CD4-positive, alpha-beta T cell treated with Interleukin-10 for 1 hour (primary cell): ENCODE data around the gene LRPAP1.
"Not testable (repeated sequence)": the region's sequence is repeated elsewhere in the genome, so short reads cannot be mapped to it uniquely, and the experiment has no call there.

Experiments used
- DNase-seq: peaks from one replicate; pipeline ENCODE4 v3.0.0-alpha.2; 2020

Gene LRPAP1, protein sequence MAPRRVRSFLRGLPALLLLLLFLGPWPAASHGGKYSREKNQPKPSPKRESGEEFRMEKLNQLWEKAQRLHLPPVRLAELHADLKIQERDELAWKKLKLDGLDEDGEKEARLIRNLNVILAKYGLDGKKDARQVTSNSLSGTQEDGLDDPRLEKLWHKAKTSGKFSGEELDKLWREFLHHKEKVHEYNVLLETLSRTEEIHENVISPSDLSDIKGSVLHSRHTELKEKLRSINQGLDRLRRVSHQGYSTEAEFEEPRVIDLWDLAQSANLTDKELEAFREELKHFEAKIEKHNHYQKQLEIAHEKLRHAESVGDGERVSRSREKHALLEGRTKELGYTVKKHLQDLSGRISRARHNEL

DNA sequence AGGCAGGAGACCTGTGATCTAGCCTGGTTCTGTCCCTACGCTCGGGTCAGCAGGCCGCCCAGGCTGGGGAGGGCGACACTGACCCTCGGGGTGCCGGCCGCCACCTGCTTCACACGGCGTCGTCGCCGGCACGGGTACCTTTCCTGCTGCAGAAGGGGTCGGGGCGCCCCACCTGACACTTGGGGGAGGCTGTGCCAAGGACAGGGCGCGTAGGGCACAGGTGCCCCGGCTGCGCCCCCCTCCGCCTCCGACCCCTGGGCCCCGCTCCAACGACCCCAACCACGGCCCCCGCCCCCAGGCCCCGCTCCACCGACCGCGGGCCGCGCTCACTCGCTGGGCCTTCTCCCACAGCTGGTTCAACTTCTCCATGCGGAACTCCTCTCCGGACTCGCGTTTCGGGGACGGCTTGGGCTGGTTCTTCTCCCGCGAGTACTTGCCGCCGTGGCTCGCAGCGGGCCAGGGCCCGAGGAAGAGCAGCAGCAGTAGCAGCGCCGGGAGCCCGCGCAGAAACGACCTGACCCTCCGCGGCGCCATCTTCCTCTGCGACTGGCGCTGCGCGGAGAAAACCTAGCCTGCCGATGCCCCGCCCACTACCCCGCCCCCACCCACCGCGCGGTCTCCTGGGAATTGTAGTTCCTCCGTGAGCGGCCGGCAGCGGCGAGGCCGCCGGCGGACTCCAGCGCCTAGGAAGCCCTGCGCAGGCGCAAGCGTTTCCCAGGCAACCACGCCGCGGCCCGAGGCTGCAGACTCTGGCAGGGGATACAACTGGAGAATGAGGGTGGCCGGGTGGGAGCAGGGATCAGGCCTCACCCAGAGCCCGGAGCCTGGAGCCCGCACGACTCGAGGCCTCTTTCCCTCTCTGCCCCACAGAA lies at the start of gene LRPAP1:
LRPAP1 (minus strand) TSS at position 544 of the 872 bp plus-strand sequence; CDS start at position 534, 10 bp downstream.
- DNase-seq, result peak; percentile 89

DNA sequence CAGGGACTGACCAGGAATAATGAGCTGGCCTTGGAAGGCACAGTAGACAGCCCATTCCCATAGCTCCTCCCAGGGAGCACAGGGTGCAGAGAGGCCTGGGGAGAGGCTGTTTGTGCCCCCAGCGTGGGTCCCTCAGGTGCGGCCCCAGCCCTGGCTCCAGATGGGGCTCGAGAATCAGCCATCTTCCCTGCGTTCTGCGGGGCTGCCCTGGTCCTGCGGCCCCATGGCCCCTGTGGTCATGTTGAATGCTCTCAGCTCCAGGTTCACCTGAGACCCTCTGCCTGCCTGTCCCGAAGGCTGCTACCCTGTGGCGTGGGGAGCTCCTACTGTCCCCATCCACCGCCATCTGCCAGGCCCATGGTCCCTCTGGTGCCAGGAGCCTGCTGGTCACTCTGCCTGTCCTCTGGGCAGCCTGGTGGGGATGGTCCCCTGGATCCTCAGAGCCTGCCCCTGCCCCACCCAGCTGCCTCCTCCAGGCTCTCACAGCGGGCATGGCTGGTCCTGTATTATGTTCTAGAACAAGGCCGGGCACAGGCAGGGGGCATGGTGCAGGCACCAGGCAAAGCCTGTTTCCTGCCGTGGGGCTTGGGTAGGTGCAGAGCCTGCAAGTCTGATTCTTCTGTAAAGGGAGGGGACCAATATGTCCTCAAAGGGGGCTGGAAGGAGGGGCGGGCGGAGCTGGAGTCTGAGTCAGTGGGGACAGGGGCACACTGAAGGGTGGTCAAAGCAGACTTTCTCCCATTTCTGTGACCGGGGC lies 49.3 kb upstream of the LRPAP1 start:
- DNase-seq, result not testable (repeated sequence)

DNA sequence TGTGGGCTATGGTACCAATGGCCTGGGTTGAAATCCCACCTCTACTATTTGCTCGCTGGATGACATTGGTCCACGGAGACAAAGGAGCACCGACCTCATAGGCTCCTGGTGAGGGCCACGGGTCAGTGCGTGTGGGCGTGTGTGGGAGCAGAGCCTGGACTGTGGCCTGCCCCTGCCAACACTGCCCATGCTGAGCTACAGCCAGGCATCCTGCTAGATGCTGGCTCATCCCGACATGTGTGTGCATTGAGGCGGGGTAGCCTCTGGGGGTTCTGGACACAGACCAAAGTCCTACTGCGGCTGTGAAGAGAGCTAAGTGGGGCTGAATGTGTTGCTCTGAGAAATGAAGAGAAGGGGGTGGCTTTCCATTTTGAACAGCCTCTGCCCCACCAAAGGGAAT lies 48.6 kb upstream of the LRPAP1 start:
- DNase-seq, result not testable (repeated sequence)

DNA sequence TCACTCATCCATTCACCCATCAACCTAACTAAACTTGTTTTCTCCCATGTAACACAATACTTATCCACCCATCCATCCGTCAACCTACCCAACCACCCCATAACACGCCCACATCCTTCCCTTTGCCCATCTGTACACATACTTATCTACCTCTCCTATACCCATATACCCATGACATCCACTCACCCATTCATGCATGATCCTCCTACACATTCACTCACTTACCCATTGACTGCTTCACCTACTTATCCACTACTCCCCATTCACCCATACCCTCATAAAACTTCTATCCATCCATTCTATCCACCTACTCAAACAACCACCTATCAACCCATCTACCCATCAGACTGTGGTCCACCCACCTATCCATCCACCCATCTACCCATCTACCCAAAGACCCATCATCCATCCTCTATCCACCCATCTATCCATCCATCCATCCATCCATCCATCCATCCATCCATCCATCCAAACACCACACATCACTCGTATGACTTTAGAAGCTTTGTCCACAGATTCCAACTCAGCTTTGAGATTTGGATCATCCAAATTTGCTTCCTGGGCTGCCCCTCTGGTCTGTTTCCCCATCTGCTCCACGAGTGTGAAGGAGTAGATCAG lies 46.4 kb upstream of the LRPAP1 start:
- not testable (repeated sequence) for DNase-seq

DNA sequence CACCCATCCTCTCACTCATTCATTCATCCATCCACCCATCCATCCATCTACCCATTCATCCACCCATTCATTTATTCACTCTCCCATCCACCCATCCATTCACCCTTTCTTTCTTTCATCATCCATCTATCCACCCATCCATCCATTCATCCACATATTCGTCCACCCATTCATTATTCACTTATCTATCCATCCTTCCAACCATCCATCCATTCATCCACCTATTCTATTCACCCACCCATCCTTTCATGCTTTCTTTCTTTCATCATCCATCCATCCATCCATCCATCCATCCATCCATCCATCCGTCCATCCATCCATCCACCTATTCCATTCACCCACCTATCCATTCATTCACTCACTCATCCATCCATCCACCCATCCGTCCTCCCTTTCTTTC lies 45.8 kb upstream of the LRPAP1 start:
- DNase-seq, result not testable (repeated sequence)

DNA sequence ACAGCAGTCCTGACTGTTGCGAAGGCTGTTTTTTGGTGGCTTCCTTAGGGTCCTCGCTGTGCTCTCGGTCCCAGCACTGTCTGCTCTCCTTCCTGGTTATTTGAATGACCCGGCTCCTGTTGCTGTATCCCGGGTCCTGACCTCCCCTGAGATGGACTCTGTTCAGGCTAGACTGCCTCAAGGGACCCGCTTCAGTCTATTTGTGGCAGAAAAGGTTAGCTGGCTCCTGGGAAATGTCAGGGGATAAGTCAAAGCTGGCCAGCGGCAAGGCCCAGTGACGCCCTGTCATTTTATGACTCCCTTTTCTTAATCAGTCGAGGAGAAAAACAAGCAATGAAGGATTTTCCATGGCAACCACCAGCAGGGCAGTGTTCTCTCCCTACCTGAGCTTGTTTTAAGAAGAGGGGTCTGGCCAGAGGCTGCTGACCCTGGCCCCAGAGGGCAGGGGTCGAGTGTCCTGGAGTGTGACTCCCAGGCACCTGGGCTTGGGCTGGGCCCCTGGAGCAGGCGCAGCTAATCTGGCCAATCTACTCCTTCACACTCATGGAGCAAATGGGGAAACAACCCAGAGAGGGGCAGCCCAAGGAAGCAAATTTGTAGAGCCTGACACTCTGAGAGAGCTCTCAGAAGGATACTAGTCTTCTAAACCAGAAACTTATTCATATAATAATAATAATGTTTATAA lies 45.1 kb upstream of the LRPAP1 start:
- DNase-seq, result not testable (repeated sequence)

DNA sequence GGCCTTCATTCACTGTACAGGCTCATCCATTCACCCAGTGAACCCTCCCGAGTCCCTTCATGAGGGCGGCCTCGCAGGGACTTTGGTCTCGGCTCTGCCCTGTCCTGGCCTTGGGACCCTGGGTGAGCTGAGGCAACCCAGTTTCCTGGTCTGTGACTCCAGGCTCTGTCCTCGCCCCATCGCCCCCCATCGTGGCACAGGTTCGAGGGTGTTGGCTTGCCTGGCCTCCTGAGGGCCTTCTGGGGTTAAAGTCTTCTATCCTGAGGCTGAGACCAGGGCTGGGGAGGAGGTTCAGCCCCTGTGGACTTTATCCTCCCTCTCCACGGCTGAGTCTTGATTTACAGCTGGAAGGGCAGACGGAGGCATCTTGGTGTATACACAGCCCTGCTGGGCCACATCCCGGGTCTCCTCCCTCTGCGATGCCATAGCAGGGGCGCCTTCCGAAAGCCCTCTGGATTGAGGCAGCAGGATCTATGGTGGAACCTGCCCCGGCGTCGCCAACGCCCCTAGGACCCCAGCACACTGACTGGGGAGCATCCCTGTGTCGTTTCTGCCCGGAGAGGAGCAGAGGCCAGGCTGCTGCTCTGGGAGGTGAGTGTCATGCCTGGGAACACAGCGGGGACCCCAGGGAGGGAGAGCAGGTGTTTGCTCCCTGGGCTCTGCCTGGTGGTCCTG lies 44.4 kb upstream of the LRPAP1 start:
- DNase-seq, result not testable (repeated sequence)

DNA sequence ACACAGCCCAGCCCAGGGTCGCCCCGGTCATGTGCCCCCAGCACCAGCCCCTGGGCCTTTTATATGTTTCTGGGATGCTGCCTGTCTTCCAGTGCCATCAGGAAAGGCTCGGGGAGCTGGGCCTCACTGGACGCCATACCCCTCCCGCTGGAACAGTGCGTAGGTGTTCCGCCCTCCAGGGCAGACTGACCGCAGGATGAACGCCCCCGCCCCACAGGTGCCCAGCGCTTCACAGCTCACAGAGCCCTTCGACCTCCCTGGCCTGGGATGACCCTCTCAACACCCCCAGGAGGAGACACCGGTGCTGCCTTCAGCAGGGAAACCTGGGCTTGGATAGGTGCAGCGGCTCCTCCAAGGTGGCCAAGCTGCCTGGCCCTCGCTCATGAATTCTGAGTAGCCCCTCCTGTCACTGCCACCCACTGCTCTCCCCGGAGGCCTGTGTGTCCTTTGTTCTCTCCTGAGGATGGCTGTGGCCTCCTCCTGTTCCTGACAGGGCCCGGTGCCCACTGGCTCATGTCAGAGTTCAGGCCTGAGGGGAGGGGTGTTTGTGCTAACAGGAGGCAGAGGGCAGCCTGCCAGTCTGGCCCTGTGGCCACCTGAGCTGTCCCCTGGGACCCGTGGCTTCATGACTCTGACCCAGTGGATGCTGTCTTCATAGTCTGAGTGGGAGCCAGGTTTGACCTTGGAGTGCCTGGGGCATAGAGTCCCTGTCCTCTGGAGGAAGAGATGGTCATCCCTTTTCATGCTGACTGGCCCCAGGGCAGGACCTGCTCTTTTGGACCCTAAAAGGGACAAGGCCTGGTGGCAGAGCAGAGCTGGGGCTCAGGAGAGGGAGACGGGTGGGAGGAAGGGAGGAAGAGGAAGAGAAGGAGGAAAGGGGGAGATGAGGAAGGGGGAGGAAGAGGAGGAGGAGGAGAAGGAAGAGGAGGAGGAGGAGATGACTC lies 43.5 kb upstream of the LRPAP1 start:
- DNase-seq, result not testable (repeated sequence)

DNA sequence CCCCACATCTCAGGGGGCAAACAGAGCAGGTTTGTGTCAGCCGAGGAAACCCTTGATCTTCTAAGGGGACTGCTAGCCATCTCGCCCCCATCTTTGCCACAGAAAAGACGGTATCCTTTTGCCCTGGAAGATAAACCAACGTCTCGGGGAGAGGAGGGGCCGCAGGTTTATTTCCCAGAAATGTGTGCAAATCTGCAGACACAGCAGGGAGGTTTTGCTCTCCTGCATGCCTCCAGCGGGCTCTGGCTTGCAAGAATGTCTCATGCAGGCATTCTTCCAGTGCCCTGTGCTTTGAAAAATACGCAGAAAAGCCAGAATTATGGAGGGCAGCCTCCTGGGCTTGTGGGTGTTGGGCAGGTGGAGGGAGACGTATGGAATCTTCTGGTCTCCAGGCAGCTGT lies 42.6 kb upstream of the LRPAP1 start:
- DNase-seq, result not testable (repeated sequence)

DNA sequence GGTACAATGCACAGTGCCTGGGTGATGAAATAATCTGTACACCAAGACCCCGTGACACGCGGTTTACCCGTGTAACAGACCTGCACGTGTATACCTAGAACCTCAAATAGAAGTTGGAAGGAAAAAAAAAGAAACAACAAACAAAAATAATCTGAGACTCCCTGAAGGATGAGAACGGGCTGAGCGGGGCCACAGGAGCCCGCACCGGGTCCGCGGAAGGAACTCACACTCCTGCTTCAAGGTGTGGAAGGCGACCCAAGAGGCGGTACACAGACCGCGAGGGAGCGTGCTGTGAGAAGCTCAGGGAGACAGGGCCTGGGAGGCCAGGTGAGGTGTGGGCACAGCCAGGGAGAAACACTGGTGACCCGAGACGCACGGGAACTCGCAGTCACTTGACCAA lies 42.1 kb upstream of the LRPAP1 start:
- not testable (repeated sequence) for DNase-seq

DNA sequence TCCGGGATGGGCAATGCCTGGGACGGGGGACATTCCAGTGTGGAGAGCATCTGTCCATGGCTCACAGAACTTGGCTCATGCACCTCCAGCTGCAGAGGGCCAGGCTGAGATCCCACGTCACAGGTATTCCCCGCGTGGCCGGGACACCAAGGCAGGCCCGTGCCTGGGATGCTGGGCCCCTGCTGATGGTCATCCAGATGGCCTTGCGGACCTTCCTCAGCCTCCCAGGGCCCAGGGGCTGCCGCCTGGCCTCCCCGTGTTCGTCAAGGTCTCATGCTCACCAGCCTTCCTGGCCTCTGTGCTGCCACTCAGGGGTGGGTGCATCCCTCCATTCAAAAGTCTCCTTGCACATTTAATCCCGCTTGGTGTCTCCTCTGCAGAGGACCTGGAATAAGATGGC lies 40.9 kb upstream of the LRPAP1 start:
- no peak for DNase-seq

DNA sequence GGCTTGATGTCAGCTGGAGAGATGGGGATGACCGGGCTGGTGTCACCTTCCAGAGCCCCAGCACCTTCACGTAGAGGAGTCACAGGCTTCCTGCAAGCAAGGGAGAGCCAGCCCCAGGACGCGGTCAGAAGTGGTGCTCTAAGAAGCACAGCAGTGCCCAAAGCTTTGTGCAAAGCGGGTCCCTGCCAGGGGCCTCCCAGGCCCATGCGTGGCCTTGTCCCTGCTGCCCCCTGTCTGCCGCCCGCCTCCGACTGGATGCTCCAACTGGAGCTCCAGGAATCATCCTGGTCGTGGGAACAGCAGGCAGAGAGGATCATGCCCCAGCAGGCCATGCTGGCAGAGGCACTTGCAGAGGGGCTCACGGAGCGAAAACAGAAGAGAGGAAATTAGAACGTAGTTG lies 40.1 kb upstream of the LRPAP1 start:
- no peak for DNase-seq

DNA sequence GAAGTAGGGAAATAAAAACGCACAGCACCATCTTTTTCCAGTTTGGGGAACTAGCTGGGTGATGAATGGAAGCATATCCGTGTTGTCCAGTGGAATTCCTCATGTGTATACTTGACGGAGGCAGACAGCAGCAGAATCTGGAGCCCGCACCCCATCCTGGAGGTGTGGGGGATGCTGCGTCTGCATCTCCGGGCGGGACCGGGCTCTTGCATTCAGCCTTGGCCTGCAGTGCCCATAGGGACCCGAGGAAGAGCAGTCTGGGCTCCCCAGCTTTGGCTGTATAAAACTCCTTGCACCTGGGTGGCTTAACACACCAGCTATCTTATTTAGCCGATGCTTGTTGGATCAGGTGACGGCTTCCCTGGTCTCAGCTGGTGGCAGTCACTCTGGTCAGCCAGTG lies 39.7 kb upstream of the LRPAP1 start:
- no peak for DNase-seq

DNA sequence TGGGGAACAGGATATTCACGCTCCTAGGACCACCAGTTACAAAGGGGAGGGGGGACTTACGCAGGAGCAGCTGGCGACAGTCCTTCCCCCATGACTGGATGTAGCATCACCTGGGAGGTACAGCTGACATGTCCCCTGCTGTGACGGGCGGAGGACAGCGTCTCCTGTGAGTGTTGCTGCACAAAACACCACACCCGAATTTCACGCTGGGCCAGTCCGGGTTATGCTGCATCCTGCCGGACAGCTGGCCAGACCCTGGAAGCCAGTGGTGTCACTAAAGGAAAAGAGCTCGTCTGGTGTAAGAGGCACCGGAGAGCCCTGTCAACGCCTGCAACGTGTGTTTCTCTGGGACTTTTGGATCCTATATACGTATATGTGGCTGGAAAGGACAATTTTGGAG lies 38.7 kb upstream of the LRPAP1 start:
- DNase-seq, result not testable (repeated sequence)

DNA sequence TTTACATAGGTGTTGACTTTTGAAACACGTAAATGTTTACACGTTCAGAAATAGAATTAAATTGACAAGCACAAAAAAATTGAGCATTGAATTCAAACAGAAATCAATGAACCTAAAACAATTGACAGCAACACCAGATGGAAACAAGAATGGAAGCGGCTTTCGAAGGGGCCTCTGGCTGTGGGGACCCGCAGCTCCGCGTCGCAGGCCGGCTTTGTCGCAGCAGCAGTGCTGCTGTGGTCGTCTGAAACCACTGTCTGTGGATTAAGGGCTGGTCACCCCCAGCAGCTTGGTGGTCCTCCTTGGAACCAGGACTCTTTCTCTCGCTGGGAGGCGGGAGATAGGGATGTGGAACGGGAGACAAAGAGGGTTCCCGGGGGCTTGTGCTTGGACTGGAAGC lies 37.4 kb upstream of the LRPAP1 start:
- not testable (repeated sequence) for DNase-seq

DNA sequence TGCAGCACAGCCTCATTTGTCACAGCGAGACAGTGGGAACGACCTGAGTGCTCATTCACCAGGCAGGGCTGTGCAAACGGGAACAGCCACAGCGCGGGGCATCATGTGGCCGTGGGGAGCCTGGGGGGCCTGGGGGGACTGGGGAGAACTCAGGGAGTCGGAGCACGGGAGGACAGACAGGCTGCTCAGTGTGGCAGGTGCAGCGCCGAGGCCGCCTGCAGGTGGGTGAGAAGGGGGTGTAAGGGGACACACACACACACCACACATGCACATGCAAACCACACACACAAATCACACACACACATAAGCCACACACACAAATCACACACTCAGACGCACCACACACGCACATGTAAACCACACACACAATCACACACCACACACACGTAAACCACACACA lies 34.5 kb upstream of the LRPAP1 start:
- DNase-seq, result not testable (repeated sequence)

DNA sequence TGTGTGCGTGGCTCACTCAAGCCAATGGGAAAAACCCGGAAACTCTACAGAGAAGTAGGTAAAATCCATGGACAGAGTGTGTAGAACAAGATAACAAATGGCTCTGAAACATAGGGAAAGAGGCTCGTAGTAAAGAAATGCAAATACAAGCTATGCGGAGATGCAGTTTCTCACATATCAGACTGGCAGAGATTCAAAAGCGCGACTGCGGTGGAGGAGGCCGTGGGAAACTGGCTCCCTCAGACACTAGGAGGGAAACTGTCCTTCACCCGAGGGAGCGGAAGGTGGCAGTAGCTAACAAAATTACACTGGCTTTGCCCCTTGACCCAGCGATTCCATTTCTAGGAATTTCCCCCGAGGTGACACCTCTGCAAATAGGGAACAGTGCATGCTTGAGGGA lies 34.1 kb upstream of the LRPAP1 start:
- DNase-seq, result not testable (repeated sequence)

DNA sequence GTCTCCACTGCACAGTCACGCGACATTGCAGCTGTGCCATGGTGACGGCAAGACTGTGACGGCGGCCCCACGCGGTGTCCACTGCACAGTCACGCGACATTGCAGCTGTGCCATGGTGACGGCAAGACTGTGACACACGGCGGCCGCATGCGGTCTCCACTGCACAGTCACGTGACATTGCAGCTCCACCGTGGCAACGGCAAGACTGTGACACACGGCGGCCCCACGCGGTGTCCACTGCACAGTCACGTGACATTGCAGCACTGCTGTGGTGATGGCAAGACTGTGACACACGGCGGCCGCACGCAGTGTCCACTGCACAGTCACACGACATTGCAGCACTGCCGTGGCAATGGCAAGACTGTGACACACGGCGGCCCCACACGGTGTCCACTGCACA lies 32.7 kb upstream of the LRPAP1 start:
- not testable (repeated sequence) for DNase-seq

DNA sequence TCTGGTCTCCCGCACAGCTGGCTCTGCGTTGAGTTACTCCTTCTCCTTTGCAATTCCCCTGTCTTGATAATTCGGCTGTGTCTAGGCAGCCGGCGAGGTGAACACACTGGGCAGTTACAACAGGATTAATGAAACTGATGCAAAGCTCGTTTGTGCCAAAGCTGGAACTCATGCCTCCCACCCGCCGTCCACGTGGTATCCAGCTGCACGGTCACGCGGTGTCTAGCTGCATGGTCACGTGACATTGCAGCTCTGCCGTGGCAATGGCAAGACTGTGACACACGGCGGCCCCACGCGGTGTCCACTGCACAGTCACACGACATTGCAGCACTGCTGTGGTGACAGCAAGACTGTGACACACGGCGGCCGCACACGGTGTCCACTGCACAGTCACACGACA lies 31.2 kb upstream of the LRPAP1 start:
- DNase-seq, result no peak

DNA sequence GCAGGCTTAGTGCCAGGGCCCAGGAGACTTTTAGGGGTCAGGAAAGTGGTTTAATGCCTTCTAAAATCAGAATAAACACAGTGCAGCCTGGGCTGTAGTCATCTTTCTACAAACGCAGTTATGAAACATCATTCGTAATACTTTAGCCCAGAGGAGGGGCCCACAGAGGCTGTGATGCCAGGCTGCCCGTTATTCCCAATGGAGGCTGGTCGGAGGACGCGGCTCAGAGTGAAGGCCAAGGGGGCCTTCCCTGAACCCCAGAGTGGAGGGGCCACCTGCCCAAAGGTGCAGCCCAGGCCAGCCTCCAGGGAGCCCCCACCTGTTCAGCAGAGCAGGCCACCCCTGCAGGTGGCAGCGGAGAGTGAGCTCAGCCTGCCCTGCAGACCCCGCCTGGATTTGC lies 29.9 kb upstream of the LRPAP1 start:
- DNase-seq, result not testable (repeated sequence)
